Sciatic nerve (tissue), 2 donors: ENCODE data around the gene ST3GAL6. TPM values are rescaled to one million over a fixed set of nuclear protein-coding genes. Genes with fewer than 3 reads are reported as not detected.

Source experiments
- ATAC-seq: fragments of 200-7000 bp; cut with Tn5 transposase; one replicate; pipeline ENCODE4 v1.9.1; 2020; ENCODE audit warnings: mild to moderate bottlenecking, moderate library complexity
- DNase-seq: peaks from one replicate; pipeline ENCODE4 v3.0.0-alpha.2; 2020; ENCODE audit warnings: low spot score
- intact Hi-C: fragments of 100-400 bp; cut with DNase I; formaldehyde crosslinking; loops from one replicate; pipeline ENCODE4 v1.14.2; 2022
- total RNA-seq: library from RNA; stranded (reverse); fragmentation: NEBNext Ultra II Directional; extraction: Animal tissue kit (Norgen Biotek cat#: 25700); gene quantifications from one replicate; pipeline ENCODE4 v1.2.1, GENCODE V29; 2021
- donor health status: DM: no; HTN: no; CAD: no.
- donor health status: DM: no; HTN: no; CAD: no.

The ST3GAL6 gene
- total RNA-seq, 1 donor from 2014 or later = 25.1 TPM

DNA sequence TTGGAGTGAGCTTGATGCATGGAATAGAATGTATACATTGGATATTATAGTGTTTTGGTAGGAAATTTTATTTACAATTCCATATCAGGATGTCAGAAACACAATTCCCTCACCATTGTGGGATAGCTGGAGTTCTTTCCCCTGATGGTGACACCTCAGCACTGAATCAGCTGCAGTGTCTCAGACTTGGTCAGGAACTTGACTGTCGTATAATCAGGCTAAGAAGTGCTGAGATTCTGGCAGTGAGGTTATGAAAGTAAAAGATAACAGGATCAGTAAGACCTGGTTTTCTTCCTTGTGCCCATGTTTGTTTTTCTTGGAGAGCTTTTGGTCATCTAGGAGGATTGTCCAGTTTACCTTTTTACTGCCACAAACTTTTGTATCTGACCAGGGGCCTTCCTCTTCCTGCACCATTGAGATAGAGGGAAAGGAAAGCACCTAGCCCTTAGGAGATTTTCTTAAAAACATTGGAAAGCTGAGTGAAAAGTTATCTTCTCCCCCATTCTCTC lies 27.3 kb upstream of the ST3GAL6 start:
- DNase-seq (no peak), ATAC-seq (no peak)
- intact Hi-C loops = no loop called here

DNA sequence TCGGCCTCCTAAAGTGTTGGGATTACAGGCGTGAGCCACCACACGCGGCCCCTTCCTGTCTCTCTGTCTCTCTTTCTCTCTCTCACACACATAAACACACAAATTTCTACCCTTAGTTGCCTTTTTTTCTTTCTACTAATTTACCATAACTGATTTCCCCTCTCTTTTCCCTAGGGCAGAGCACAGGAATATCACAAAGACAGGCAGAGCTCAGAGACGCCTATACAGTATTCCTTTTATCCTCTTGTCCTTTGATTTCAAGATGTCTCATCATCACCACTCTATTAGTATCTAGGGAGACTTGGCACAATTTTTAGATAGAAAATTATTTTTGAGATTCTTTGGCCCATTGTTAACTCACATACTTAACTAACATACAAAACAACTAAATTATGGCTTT lies 25.8 kb upstream of the ST3GAL6 start:
- ATAC-seq = no peak
- DNase-seq = no peak
- intact Hi-C loops = no loop called here

DNA sequence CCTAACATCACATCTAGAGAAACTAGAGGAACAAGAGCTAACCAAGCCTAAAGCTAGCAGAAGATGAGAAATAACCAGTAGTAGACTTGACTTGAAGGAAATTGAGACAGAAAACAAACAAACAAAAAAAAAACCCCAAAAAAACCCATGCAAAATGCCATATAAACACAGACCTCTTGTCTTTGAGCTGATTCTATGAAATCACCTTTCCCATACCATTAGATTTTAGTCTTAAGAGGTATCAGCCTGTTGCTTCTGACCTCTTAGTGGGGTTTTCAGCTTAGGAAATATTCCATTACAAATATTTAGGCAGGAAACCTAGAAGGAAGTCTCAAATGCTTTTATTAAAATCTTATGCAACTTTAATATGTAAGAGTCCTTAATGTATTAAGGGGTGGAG lies 23.9 kb upstream of the ST3GAL6 start:
- DNase-seq (no peak), ATAC-seq (no peak)
- intact Hi-C loops = no loop called here

DNA sequence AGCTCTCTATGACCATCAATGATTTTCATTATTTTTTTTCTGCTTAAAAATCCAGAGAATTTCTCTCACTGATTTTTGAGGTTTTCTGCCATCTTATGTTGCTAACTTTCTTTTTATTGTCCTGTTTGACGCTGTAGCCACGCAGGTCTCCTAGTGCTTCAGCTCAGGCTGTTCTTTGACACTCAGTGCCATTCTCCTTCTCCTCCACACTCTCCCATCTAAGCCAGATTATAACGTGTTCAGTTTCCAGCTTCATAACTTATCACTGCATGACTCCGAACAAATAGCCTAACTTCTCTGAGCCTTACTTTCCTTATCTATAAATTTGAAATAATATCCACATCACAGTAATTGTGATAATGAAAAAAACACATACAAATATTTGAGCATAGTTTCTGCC lies 22.8 kb upstream of the ST3GAL6 start:
- no peak for ATAC-seq
- no peak for DNase-seq
- intact Hi-C loops = no loop called here

DNA sequence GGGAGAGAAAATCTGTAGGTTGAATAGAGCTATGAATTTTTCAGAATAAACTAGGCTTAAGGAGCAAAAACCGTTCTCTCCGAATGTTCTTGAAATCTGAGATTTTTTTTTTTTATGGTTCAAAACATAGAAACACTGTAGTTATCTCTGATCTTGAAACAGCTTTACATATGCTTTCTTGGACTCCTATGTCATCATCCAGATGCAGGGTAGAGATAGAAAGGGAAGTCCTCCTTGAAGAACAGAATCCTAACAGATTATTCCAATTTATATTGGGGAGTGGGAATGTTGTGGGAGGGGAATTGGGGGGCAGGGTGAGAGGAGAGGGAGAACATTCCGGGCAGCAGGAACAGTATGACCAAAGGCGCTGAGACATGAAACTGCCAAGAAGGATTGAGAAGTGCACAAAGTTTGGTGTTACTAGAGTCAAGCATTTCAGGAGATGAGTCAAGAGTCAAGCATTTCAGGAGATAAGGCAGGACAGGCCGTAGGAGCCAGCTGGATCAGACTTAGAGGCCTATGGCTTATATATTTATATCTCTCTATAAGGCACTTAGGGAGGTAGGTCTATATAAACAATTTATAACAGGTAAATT lies 21.9 kb upstream of the ST3GAL6 start:
- no peak for ATAC-seq
- intact Hi-C loops = no loop called here

DNA sequence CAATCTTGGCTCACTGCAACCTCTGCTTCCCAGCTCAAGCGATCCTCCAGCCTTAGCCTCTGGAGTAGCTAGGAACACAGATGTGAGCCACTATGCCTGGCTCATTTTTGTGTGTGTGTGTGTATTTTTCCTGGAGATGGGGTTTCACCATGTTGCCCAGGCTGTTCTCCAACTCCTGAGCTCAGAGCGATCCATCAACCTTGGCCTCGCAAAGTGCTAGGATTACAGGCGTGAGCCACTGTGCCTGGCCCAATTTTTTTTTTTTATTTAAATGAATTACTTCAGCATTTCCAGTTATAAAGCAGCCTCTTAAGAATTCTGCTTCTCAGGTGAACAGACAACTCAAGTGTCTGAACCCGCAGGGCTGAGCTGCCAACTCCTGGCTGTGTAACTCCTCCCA lies 20.1 kb upstream of the ST3GAL6 start:
- ATAC-seq (no peak), DNase-seq (no peak)
- intact Hi-C loops = no loop called here

More for the DNA sequence above, 21.9 kb upstream of the ST3GAL6 start:
- no peak for DNase-seq

DNA sequence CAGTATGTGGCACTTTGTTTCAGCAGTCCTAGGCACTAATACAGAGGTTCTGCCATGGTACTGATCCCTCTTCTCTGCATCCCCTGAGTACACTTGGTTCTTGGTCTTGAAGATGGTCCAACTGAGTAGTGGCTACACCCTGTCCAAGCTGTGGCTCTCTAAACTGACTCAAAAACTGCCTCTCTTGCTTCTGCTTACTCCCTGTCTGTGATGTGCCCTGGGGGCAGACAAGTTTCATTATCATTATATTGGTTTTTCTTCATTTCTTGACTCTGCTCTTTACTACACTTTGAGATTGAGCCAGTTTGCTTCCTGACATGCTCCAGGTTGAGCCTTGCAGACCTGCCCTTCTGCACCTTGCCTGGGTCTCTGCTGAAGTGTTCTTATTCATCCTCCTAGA lies 18.9 kb upstream of the ST3GAL6 start:
- intact Hi-C loops = no loop called here
- ATAC-seq = no peak
- no peak for DNase-seq

DNA sequence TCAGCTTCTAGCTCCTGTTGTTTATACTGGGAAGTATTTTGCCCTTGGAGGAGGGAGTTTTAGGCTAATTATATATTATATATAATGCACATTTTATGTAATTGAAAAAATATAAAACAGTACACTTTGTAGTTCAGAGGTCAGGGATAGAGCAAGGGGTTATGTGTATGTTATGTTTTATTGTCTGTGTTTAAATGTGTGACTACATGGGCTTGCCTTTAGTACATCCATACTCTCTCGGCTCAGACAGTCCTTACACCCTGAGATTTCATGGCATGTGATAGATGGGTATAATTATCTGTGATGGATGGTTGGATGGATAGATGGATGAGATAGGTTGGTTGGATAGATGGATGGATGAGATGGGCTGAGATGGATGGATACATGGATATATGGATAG lies 17.4 kb upstream of the ST3GAL6 start:
- intact Hi-C loops = no loop called here
- DNase-seq (no peak), ATAC-seq (no peak)

DNA sequence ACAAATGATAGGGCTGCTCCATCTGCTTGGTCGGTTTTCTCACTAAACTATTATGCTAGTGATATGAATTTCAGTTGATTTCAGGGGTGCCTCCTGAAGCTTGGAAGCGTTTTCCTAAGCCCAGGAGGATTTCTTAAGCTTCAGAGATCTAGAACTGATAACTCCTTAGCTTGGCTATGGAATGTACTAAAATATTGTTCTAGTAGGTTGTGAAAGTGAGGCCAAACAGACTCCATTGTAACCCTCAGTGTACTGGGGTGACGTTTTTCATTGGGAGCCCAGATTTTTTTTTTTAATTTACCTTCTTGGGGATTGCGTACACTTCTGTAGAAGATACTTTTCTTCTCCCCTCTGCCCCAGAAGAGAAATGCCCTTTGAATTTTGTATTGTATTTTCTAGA lies 17.0 kb upstream of the ST3GAL6 start:
- DNase-seq (no peak), ATAC-seq (no peak)
- intact Hi-C loops = no loop called here

DNA sequence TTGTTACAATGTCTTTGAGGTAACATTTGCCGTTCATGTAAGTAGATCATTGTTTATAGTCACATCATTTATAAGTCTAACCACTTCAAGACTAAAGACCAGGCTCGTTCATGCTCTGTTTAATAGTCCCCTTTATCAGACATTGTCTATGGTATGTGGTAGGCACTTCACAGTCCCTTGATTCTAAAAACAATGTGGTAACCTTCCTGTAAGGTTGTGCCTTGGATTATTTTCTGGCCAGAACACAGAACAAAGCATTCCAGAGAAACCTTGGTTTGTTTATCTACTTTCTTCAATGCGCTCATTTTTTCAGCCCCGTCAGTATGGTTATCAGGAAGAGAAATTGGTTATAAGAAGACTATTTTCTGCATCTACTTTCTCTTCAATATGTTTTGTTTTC lies 16.3 kb upstream of the ST3GAL6 start:
- ATAC-seq (no peak), DNase-seq (no peak)
- intact Hi-C loops = no loop called here

DNA sequence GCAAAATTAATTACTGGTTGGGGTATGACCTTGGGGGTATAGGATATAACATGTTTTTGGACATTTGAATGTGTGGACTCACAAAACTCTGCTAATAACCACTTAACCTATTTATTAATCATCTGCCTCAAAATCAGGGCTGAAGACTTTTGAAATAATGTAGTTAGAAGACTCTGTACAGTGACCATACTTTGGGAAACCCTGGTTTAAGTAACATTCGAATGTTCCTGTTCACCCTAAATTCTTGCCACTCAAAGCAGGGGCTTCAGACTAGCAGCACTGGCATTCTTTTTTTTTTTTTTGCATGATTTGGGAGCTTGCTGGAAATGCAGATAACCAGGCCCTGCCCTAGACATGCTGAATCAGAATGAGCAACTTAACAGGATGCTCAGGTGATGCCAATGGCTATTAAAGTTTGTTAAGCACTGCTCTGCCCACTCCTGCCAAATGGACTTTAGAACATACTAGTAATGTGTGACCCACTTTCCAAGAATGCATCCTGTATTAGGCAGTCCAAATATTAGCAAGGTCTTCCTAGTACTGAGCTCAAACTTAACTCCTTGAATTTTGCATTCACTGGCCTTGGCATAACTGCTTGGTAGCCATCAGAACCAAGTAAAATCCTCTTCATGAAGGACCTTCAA lies 12.7 kb upstream of the ST3GAL6 start:
- intact Hi-C loops = no loop called here
- ATAC-seq = no peak
- DNase-seq = no peak

DNA sequence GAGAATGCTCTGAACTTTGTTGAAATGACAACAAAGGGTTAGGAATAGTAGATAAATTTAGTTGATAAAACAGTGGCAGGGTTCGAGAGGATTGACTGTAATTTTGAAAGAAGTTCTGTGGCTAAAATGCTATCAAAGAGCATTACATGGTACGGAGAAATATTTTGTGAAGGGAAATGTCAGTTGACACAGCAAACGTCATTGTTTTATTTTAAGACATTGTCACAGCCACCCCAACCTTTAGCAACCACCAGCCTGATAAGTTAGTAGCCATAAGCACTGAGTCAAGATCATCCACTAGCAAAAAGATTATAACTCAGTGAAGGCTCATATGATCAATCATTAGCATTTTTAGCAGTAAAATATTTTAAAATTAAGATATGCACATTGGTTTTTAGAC lies 8.7 kb upstream of the ST3GAL6 start:
- no peak for DNase-seq
- ATAC-seq = no peak
- intact Hi-C loops = no loop called here

DNA sequence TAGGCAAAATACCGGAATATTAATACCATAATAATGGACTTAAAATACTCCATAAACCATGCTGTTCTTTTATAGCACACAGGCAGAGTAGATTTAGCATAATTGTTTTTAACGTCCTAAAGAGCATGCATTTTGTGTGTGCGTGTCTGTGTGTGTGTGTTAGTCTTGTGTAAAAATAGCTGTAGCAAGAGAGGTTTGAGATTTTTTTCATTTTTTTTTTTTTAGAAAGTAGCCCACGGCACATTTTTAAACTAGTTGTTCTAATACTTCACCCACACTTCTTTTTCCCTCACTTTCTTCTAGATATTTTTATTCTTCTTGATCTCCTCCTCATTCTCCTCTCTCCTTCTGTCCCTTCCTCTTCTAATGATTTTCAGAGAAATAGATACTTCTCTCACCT lies 7.5 kb upstream of the ST3GAL6 start:
- DNase-seq (no peak), ATAC-seq (no peak)
- intact Hi-C loops = no loop called here

DNA sequence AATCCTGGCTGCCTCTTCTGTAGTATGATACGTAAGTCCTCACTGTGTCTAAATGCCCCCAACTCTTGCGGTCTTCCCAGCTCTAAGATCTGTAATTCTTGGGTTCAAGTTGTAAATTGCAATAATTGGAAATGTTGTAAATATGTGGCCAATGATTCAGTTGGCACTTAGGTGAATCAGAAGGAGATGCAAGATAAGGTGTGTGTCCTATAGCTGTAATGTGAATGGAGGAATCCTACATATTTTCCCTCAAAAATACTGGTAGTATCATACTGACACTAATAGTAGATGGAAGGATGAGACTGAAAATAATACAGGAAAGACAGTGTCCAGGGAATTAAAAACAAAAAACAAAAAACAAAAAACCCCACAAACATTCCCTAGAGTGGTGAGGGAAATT lies 3.5 kb upstream of the ST3GAL6 start:
- DNase-seq (no peak), ATAC-seq (no peak)
- intact Hi-C loops = no loop called here

DNA sequence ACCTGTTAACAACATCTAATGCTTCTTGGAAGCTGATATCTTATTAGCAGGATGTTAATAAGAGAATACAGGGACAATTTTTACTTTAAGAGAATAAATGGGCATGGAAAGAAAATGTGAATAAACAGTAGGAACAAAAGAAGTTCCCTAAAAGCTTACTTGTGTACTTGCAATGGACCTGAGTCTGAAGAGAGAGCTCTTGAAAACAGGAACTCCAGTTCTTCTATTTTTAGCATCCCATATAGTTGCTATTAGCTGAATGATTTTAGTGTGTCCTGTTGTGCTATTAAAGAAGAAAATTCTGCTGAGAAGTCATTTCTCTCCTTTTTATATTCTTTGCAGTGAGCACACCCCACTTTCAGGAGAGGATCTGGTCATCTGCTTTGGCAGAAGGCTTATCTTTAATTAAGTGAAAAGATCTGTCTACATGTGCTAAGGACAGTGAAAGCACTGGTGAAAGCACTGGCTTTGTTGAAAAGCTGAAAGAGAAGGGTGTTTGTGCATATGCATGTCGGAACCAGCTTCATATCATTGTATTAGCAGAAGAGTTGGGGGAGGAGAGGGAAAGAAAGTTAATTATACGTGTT lies 1.4 kb upstream of the ST3GAL6 start:
- DNase-seq (no peak), ATAC-seq (peak; percentile 35)
- intact Hi-C loops = no loop called here

DNA sequence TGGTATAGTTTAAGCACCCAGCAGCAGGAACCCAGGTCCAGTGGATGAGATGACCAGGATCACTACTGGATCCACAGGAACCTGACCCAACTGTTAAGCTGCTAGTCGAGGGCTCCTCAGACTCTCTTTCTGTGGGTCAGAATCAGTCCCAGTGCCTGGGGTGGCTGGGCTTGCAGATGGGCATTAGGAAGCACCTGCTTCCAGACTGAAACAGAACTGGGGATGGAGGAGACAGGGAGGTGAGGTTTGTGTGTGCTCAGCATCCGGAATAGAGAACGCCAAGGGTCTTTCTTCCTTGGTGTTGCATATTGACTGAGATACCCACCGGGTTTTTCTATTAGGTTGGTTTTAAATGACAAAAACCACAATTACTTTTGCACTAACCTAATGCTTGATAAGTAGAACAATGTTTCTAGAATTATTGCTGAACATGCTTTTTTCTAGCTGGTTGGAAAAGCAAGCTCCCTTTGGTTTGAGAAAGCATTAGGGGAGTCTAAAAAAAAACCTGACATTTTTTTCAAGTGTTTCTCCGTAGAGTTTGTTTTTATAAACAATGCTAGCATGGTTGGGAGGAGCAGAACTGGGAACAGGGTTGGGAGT lies 779 bp downstream of the ST3GAL6 start:
- DNase-seq = no peak
- peak; percentile 19 for ATAC-seq

DNA sequence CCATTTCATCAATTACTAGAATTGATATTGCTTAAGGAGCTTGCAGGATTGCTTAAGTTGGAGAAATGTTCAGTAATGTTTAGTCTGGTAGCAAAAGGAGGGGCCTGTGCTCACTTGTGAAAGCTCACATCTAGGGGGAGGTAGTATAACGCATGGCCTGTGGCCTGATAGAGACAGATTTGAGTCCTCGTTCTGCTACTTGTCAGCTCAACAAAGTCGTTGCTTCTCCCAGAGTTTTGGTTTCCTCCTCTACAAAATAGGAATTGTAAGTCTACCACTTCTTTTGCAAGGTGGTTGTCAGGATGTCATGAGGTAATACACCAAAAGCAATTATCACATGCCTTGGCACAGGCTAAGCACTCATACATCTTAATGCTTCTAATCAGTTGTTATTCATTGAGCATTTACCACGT lies 1.3 kb downstream of the ST3GAL6 start:
- intact Hi-C loops = no loop called here
- peak; percentile 45 for ATAC-seq
- no peak for DNase-seq

More for the DNA sequence above, 779 bp downstream of the ST3GAL6 start:
- intact Hi-C loops = no loop called here

DNA sequence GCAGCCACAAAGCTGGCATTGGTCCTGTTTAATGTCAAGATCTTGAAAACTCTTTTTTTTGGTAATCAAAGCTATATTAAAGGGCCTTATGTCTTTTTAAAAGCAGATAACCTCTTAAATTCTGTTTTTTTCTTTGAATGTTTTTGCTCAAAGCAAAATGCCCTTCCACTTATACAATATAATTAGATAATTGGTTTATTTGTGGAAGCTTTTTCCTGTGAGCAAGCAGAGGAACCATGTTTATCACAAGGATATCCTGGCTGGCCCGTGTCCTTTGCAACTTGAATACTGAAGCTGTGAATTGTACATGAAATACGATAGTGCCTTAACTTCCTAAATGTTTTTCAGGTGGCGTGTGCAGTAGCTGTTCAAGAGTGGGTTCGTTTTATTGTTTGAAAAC lies 2.6 kb downstream of the ST3GAL6 start:
- DNase-seq (no peak), ATAC-seq (no peak)
- intact Hi-C loops = no loop called here

DNA sequence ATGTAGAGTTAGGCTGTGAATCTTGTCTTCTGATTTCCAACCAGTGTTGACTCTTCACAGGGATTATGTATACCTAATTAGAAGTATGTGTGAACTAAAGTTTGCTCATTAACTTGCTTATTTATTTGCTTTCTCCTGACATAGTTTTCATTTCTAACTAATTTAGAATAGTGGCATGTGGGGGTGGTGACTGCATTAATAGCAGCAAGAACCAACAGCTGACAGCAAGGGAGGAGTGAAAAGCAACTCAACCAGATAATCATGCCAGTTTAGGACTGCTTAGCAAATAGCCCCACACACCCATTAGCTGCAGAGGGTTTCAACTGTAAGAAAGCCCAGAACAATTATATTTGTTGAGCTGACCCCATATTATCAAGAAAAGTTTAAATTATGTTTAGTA lies 3.8 kb downstream of the ST3GAL6 start:
- no peak for DNase-seq
- ATAC-seq = no peak

DNA sequence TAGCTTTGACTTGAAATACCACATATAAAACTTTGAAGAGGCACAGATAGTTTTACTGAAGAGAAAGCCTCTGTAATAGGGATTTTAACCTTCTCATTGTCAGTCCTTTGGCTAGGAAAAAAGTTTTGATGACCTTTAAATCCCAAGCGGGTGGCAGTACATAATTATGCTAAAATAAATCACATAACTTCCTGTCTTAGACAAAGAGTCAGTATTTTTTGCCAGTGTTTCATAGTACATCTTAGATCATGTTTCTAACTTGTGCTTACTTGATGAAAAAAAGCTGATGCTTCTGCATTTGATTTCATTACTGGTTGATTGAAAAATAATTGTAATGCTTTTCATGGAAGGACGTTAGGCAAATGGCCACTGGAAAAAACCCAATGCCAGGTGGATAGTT lies 5.8 kb downstream of the ST3GAL6 start:
- ATAC-seq = peak; percentile 65

More for the DNA sequence above, 3.8 kb downstream of the ST3GAL6 start:
- intact Hi-C loops = no loop called here

More for the DNA sequence above, 5.8 kb downstream of the ST3GAL6 start:
- no peak for DNase-seq
- intact Hi-C loops = no loop called here
